ENCODE measurements around the gene ERCC2.

DNA sequence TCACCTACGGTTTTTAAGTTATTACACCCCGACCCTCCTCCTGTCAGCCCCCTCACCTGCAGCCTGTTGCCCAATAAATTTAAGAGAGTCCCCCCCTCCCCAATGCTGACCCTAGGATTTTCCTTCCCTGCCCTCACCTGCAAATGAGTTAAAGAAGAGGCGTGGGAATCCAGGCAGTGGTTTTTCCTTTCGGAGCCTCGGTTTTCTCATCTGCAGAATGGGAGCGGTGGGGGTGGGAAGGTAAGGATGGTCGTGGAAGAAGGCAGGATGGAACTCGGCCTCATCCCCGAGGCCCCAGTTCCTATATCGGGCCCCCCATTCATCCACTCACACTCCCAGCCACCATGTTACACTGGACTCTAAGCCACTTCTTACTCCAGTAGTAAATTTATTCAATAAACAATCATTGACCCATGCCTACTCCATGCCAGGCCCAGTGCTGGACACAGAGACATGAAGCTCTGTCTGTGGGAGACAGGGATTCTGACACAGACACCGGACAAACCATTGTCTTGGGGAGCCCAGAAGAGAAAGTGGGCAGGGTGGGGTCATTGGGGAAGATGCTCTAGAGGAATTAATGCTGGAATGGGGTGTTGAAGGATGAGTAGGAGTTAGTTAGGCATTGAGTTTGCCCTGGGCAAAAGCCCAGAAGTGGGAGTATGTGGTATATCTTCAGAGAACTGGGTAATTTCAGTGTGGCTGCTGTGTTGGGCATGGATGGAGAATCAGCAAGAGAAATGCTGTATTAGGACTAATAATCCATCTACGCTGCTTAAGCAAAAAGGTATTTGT, 66.9 kb downstream of the ERCC2 start:
- TF ChIP-seq, protein P1, sequence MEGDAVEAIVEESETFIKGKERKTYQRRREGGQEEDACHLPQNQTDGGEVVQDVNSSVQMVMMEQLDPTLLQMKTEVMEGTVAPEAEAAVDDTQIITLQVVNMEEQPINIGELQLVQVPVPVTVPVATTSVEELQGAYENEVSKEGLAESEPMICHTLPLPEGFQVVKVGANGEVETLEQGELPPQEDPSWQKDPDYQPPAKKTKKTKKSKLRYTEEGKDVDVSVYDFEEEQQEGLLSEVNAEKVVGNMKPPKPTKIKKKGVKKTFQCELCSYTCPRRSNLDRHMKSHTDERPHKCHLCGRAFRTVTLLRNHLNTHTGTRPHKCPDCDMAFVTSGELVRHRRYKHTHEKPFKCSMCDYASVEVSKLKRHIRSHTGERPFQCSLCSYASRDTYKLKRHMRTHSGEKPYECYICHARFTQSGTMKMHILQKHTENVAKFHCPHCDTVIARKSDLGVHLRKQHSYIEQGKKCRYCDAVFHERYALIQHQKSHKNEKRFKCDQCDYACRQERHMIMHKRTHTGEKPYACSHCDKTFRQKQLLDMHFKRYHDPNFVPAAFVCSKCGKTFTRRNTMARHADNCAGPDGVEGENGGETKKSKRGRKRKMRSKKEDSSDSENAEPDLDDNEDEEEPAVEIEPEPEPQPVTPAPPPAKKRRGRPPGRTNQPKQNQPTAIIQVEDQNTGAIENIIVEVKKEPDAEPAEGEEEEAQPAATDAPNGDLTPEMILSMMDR (IDR thresholded peaks at IDR 0.05) = no peak
- no peak for TF ChIP-seq POLR2A (IDR thresholded peaks at IDR 0.05)
